Epidermal melanocyte (primary cell): ENCODE results near the gene AKR1C4.
"Not testable (repeated sequence)": the region's sequence is repeated elsewhere in the genome, so short reads cannot be mapped to it uniquely, and the experiment has no call there.

Experiments used
- DNase-seq: peaks from one replicate; pipeline ENCODE4 v3.0.0; 2011; ENCODE audit warnings: low spot score; ENCODE audit not compliant: insufficient read length

The AKR1C4 gene

GRCh38 chr10:5206799-5207198 is 10.2 kb downstream of the AKR1C4 start:
- DNase-seq = no peak

- DNase-seq = not testable (repeated sequence)
These were observed 13.1 kb downstream of the AKR1C4 start for GRCh38 chr10:5209776-5210175.

GRCh38 chr10:5210261-5210660 is 13.6 kb downstream of the AKR1C4 start:
- DNase-seq = not testable (repeated sequence)

- no peak for DNase-seq
These were observed 15.3 kb downstream of the AKR1C4 start for GRCh38 chr10:5211696-5212536.

- no peak for DNase-seq
These were observed 20.2 kb downstream of the AKR1C4 start for GRCh38 chr10:5216801-5217200.

GRCh38 chr10:5219262-5219661 is 22.6 kb downstream of the AKR1C4 start:
- DNase-seq = no peak

GRCh38 chr10:5222942-5223341 is 26.3 kb downstream of the AKR1C4 start:
- DNase-seq = not testable (repeated sequence)

GRCh38 chr10:5229019-5229418 is 32.4 kb downstream of the AKR1C4 start:
- no peak for DNase-seq

- no peak for DNase-seq
These were observed 36.7 kb downstream of the AKR1C4 start for GRCh38 chr10:5233324-5233723.

- no peak for DNase-seq
These were observed 37.6 kb downstream of the AKR1C4 start for GRCh38 chr10:5234106-5234860.

GRCh38 chr10:5237541-5237940 is 40.9 kb downstream of the AKR1C4 start:
- not testable (repeated sequence) for DNase-seq

GRCh38 chr10:5242585-5242984 is 45.9 kb downstream of the AKR1C4 start:
- no peak for DNase-seq

- no peak for DNase-seq
These were observed 46.9 kb downstream of the AKR1C4 start for GRCh38 chr10:5243521-5243987.

GRCh38 chr10:5252177-5253037 is 55.8 kb downstream of the AKR1C4 start:
- DNase-seq = no peak

GRCh38 chr10:5254488-5254887 is 57.9 kb downstream of the AKR1C4 start:
- no peak for DNase-seq

GRCh38 chr10:5257768-5258167 is 61.1 kb downstream of the AKR1C4 start:
- DNase-seq = not testable (repeated sequence)

- no peak for DNase-seq
These were observed 62.7 kb downstream of the AKR1C4 start for GRCh38 chr10:5259132-5259951.

- no peak for DNase-seq
These were observed 63.4 kb downstream of the AKR1C4 start for GRCh38 chr10:5259952-5260578.

- no peak for DNase-seq
These were observed 64.2 kb downstream of the AKR1C4 start for GRCh38 chr10:5260828-5261227.

GRCh38 chr10:5265139-5265538 is 68.5 kb downstream of the AKR1C4 start:
- DNase-seq = no peak
